IMR-90 (cell line): ENCODE measurements around the gene SLC26A11. TPM values are rescaled to one million over a fixed set of nuclear protein-coding genes. Genes with fewer than 3 reads are reported as not detected.

ENCODE experiments used
- ATAC-seq: fragments of 200-7000 bp; cut with Tn5 transposase; 2 replicates; pipeline ENCODE4 v1.9.1; 2020; ENCODE audit warnings: low read depth, mild to moderate bottlenecking, moderate library complexity
- BruUV-seq: library from RNA; stranded (reverse); fragments of 400-500 nt; replicated peaks from 2 replicates; lab custom pipeline; 2021; lab: Mats Ljungman, UMichigan
- CTCF ChIA-PET: fragments of 300-600 bp; formaldehyde crosslinking; extraction: SDS; loops from one replicate; lab custom pipeline; 2021; ENCODE audit warnings: antibody characterized with exemption; lab: Yijun Ruan, JAX
- POLR2A ChIA-PET: fragments of 300-600 bp; sonication (Branson Sonifier 250); formaldehyde crosslinking; loops from one replicate; lab custom pipeline; 2022; ENCODE audit warnings: antibody characterized with exemption; ENCODE audit not compliant: unreplicated experiment; lab: Charles Lee
- DNase-seq: peaks from one replicate; pipeline ENCODE4 v3.0.0; 2013
- H2AFZ ChIP-seq: replicated peaks from 2 replicates; pipeline ENCODE3; 2013; ENCODE audit warnings: low read length, mild to moderate bottlenecking; ENCODE audit not compliant: poor library complexity
- H2AK5ac ChIP-seq: 2 replicates; pipeline ENCODE4 v1.6.1; 2013; ENCODE audit warnings: low read depth, low read length, inconsistent platforms
- H2AK9ac ChIP-seq: replicated peaks from 2 replicates; pipeline ENCODE3; 2013; ENCODE audit warnings: mild to moderate bottlenecking, low read depth, low read length, moderate library complexity; ENCODE audit not compliant: poor library complexity
- H2BK120ac ChIP-seq: 2 replicates; pipeline ENCODE4 v1.6.1; 2013; ENCODE audit warnings: low read depth, low read length, inconsistent platforms
- H2BK15ac ChIP-seq: 3 replicates; pipeline ENCODE4 v1.6.1; 2013; ENCODE audit warnings: low read depth, low read length, inconsistent platforms
- H2BK20ac ChIP-seq: 2 replicates; pipeline ENCODE4 v1.6.1; 2013; ENCODE audit warnings: low read depth, mild to moderate bottlenecking, inconsistent platforms, low read length, moderate library complexity
- H2BK5ac ChIP-seq: 2 replicates; pipeline ENCODE4 v1.6.1; 2013; ENCODE audit warnings: mild to moderate bottlenecking, low read depth, low read length, inconsistent platforms; ENCODE audit not compliant: poor library complexity, severe bottlenecking
- H3K14ac ChIP-seq: replicated peaks from 2 replicates; pipeline ENCODE4 v1.6.1; 2013; ENCODE audit warnings: low read depth, low read length, inconsistent platforms
- H3K18ac ChIP-seq: 2 replicates; pipeline ENCODE4 v1.6.1; 2013; ENCODE audit warnings: low read depth, low read length, control low read depth
- H3K23ac ChIP-seq: 2 replicates; pipeline ENCODE4 v1.6.1; 2013; ENCODE audit warnings: low read depth, low read length, inconsistent platforms
- H3K27ac ChIP-seq: 2 replicates; pipeline ENCODE4 v1.5.1; 2013; ENCODE audit warnings: mild to moderate bottlenecking, control low read depth, low read length; ENCODE audit not compliant: insufficient read depth
- H3K27me3 ChIP-seq: 2 replicates; pipeline ENCODE4 v1.6.1; 2013; ENCODE audit warnings: low read length; ENCODE audit not compliant: control insufficient read depth, insufficient read depth
- H3K36me3 ChIP-seq: 2 replicates; pipeline ENCODE4 v1.6.1; 2013; ENCODE audit warnings: low read length, mixed read lengths; ENCODE audit not compliant: control insufficient read depth, insufficient read depth
- H3K4ac ChIP-seq: 2 replicates; pipeline ENCODE4 v1.6.1; 2013; ENCODE audit warnings: low read depth, low read length, inconsistent platforms
- H3K4me1 ChIP-seq: 2 replicates; pipeline ENCODE4 v1.6.1; 2013; ENCODE audit warnings: low read length, mixed read lengths; ENCODE audit not compliant: control insufficient read depth, insufficient read depth
- H3K4me2 ChIP-seq: 2 replicates; pipeline ENCODE4 v1.6.1; 2013; ENCODE audit warnings: low read depth, mild to moderate bottlenecking, control low read depth, low read length, moderate library complexity
- H3K4me3 ChIP-seq: 2 replicates; pipeline ENCODE4 v1.5.1; 2013; ENCODE audit warnings: low read depth, mild to moderate bottlenecking, control low read depth, low read length, moderate library complexity; ENCODE audit not compliant: insufficient read depth
- H3K56ac ChIP-seq: 2 replicates; pipeline ENCODE4 v1.6.1; 2013; ENCODE audit warnings: low read length, inconsistent platforms; ENCODE audit not compliant: insufficient read depth; ENCODE audit errors: extremely low read depth
- H3K79me1 ChIP-seq, 2 experiments: 2 replicates each; pipeline ENCODE4 v1.6.1; 2013; ENCODE audit warnings: low read length in 2 of 2, inconsistent platforms in 1 of 2, low read depth in 1 of 2
- H3K9ac ChIP-seq: 2 replicates; pipeline ENCODE4 v1.6.1; 2013; ENCODE audit warnings: low read depth, low read length, control low read depth
- H3K9me1 ChIP-seq: 2 replicates; pipeline ENCODE4 v1.6.1; 2013; ENCODE audit warnings: low read length, inconsistent platforms; ENCODE audit not compliant: insufficient read depth
- H3K9me3 ChIP-seq: 2 replicates; pipeline ENCODE4 v1.6.1; 2013; ENCODE audit warnings: low read length; ENCODE audit not compliant: control insufficient read depth, insufficient read depth
- H4K20me1 ChIP-seq: 2 replicates; pipeline ENCODE4 v1.6.1; 2013; ENCODE audit warnings: low read length, inconsistent platforms; ENCODE audit not compliant: insufficient read depth
- H4K5ac ChIP-seq: 2 replicates; pipeline ENCODE4 v1.6.1; 2013; ENCODE audit warnings: mild to moderate bottlenecking, low read depth, low read length, control low read depth
- H4K8ac ChIP-seq, 2 experiments: 2 replicates each; pipeline ENCODE4 v1.6.1; 2013; ENCODE audit warnings: low read depth in 2 of 2, low read length in 2 of 2, control low read depth in 1 of 2, inconsistent platforms in 1 of 2
- H4K91ac ChIP-seq: 2 replicates; pipeline ENCODE4 v1.6.1; 2013; ENCODE audit warnings: low read depth, low read length, inconsistent platforms; ENCODE audit not compliant: insufficient read depth
- CEBPB ChIP-seq: IDR thresholded peaks from 2 replicates; pipeline ENCODE4 v1.6.1; 2012; ENCODE audit warnings: low read depth, low read length, improper control_type of control experiment
- RCOR1 ChIP-seq: IDR thresholded peaks from 2 replicates; pipeline ENCODE4 v1.6.1; 2012; ENCODE audit warnings: mild to moderate bottlenecking, low read length, improper control_type of control experiment; ENCODE audit not compliant: insufficient replicate concordance
- WGBS, 2 experiments: methylation state at CpG; one replicate each; pipeline versions ENCODE4 v1.1.5 to v1.1.7; 2013; ENCODE audit warnings: missing lambda C conversion rate in 2 of 2; ENCODE audit not compliant: insufficient read length in 1 of 2; ENCODE audit errors: extremely low coverage in 2 of 2; 5-methylcytosine and 5-hydroxymethylcytosine counted together
- dilution Hi-C: fragments of 300-500 bp; cut with HindIII; formaldehyde crosslinking; loops from one replicate; pipeline ENCODE4 v1.14.3; 2018; ENCODE audit warnings: low sequenced_read_pairs; ENCODE audit not compliant: unreplicated experiment
- in situ Hi-C: fragments of 300-500 bp; cut with MboI; formaldehyde crosslinking; loops from 3 replicates; pipeline ENCODE4 v1.14.3; 2019; ENCODE audit warnings: low sequenced_read_pairs, inconsistent platforms, mixed read lengths
- intact Hi-C: fragments of 100-400 bp; cut with micrococcal nuclease; formaldehyde crosslinking; loops from 2 replicates; pipeline ENCODE4 v1.10.0; 2022
- polyA plus RNA-seq, 3 experiments: library from polyadenylated mRNA; depleted of rRNA; stranded (reverse); fragments of >200 nt; gene quantifications; 2 replicates each; pipeline ENCODE4 v1.2.3, GENCODE V29; 2012; ENCODE audit warnings: low replicate concordance in 1 of 3
- total RNA-seq: library from RNA; depleted of rRNA; stranded (reverse); fragments of >200 nt; gene quantifications from 2 replicates; pipeline ENCODE4 v1.2.3, GENCODE V29; 2012

The SLC26A11 gene
- total and polyA plus RNA-seq, 2 of the 4 experiments (the other 2 are of a cell fraction), result 3.2 to 15.6 TPM

DNA sequence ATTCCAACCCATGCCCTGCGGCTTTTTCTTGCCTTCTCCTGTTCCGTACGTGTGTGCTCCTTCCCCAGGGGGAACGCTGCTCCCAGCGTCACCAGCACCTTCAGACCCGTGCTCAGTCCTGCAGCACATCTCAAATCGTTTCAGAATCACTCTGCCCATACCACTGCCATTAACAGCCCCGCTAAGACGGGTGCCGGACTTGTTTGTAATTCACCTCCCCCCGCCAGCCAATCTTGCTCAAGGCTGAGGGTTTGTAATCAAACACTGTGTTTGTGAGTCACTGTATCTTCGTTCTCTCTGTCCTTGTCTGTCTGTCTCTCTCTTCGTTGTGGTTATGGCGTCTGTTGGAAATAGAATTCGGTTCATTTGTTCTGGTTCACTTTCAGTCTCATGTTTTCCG lies 33.1 kb upstream of the SLC26A11 start:
- ATAC-seq, result peak; percentile 69

More for the DNA sequence above, 33.1 kb upstream of the SLC26A11 start:
- no peak overlapping the region for H3K27ac ChIP-seq
- no peak overlapping the region; the same call in 1 of the 2 replicates for H3K4me3 ChIP-seq
- no peak overlapping the region; the same call in 1 of the 2 replicates for H4K91ac ChIP-seq
- H3K56ac ChIP-seq, result no peak overlapping the region
- peak; percentile 39 for DNase-seq
- no peaks in the 10 kb centered on the region for H4K20me1 ChIP-seq
- H3K14ac ChIP-seq, result no peak overlapping the region
- POLR2A ChIA-PET, result interaction anchor here (1.1 kb wide), 1 partner anchor 9 kb away, joined by 3 read pairs; no protein-coding TSS in a partner anchor
- peak overlapping the region in 1 of 2 experiments; percentile 29; a peak in 1 of 4 replicates for H4K8ac ChIP-seq
- peak overlapping the region; percentile 53; the same call in 1 of the 2 replicates for H3K4me2 ChIP-seq
- no peak overlapping the region for H2AK5ac ChIP-seq
- H3K79me1 ChIP-seq, result no peaks in the 10 kb centered on the region
- no peaks in the 10 kb centered on the region for H3K36me3 ChIP-seq
- peaks cover 6% of the 10 kb centered on the region for H3K4me1 ChIP-seq
- intact Hi-C loops (no loop called here), in situ Hi-C loops (no loop called here), dilution Hi-C loops (no loop called here)
- CTCF ChIA-PET, result no interaction called here
- TF ChIP-seq RCOR1 (no peak), CEBPB (peak; percentile 70)
- 73% methylated on average over 12 of the region's 16 CpGs; no CpG with 5 or more reads in 1 of the 2 experiments for WGBS, 2 experiments
- H2AFZ ChIP-seq, result peak overlapping the region; percentile 36
- no peak overlapping the region for H2BK20ac ChIP-seq
- no peak overlapping the region for H2AK9ac ChIP-seq
- no peak overlapping the region for H2BK5ac ChIP-seq
- no peak overlapping the region for H2BK15ac ChIP-seq
- H3K23ac ChIP-seq, result no peak overlapping the region
- peaks cover 23% of the 10 kb centered on the region for H3K27me3 ChIP-seq
- no peak overlapping the region for H3K9ac ChIP-seq
- H3K4ac ChIP-seq, result 0 out of 2 replicates have a peak overlapping the region, but pooled peaks have one; percentile 40
- peak overlapping the region; percentile 10; the same call in 1 of the 2 replicates for H3K18ac ChIP-seq
- no TSS peak for BruUV-seq
- no peaks in the 10 kb centered on the region; the same call in 1 of the 2 replicates for H3K9me1 ChIP-seq
- H2BK120ac ChIP-seq, result no peak overlapping the region; the same call in 1 of the 2 replicates
- no peak overlapping the region for H4K5ac ChIP-seq
- no peaks in the 10 kb centered on the region for H3K9me3 ChIP-seq
